GM19240 (cell line): Measurements from ENCODE around the gene CCSAP.
"Not testable (repeated sequence)": the region's sequence is repeated elsewhere in the genome, so short reads cannot be mapped to it uniquely, and the experiment has no call there.

Experiments used
- DNase-seq: peaks from one replicate; pipeline ENCODE4 v3.0.0; 2011; ENCODE audit warnings: low spot score; ENCODE audit not compliant: insufficient read length

Gene CCSAP

GRCh38 chr1:229342656-229343569, at the start of gene CCSAP:
Gene CCSAP (minus strand): TSS chr1:229343047. CDS start chr1:229342465, 582 bp downstream.
- DNase-seq: no peak

- DNase-seq: no peak
Measured at GRCh38 chr1:229390130-229390529, 47.3 kb upstream of the CCSAP start.

- no peak for DNase-seq
Measured at GRCh38 chr1:229388897-229389580, 46.2 kb upstream of the CCSAP start.

- no peak for DNase-seq
Measured at GRCh38 chr1:229385853-229386456, 43.1 kb upstream of the CCSAP start.

GRCh38 chr1:229384822-229385221, 42.0 kb upstream of the CCSAP start:
- DNase-seq: no peak

- no peak for DNase-seq
Measured at GRCh38 chr1:229383961-229384360, 41.1 kb upstream of the CCSAP start.

GRCh38 chr1:229383188-229383587, 40.3 kb upstream of the CCSAP start:
- DNase-seq: no peak

- no peak for DNase-seq
Measured at GRCh38 chr1:229381234-229381633, 38.4 kb upstream of the CCSAP start.

- DNase-seq: no peak
Measured at GRCh38 chr1:229380536-229381160, 37.8 kb upstream of the CCSAP start.

GRCh38 chr1:229379846-229380245, 37.0 kb upstream of the CCSAP start:
- no peak for DNase-seq

GRCh38 chr1:229378586-229379367, 35.9 kb upstream of the CCSAP start:
- no peak for DNase-seq

- DNase-seq: not testable (repeated sequence)
Measured at GRCh38 chr1:229378035-229378434, 35.2 kb upstream of the CCSAP start.

- no peak for DNase-seq
Measured at GRCh38 chr1:229377429-229377828, 34.6 kb upstream of the CCSAP start.

- DNase-seq: no peak
Measured at GRCh38 chr1:229376521-229376920, 33.7 kb upstream of the CCSAP start.

- DNase-seq: no peak
Measured at GRCh38 chr1:229374485-229374884, 31.6 kb upstream of the CCSAP start.

- no peak for DNase-seq
Measured at GRCh38 chr1:229373395-229373794, 30.5 kb upstream of the CCSAP start.

GRCh38 chr1:229372251-229372650, 29.4 kb upstream of the CCSAP start:
- DNase-seq: no peak

- no peak for DNase-seq
Measured at GRCh38 chr1:229371624-229372023, 28.8 kb upstream of the CCSAP start.

- DNase-seq: no peak
Measured at GRCh38 chr1:229370601-229371021, 27.8 kb upstream of the CCSAP start.

- DNase-seq: no peak
Measured at GRCh38 chr1:229368347-229368746, 25.5 kb upstream of the CCSAP start.

GRCh38 chr1:229365569-229365968, 22.7 kb upstream of the CCSAP start:
- no peak for DNase-seq
